ENCODE measurements around the gene TLCD3B.
A peak's percentile ranks its signal among the peaks of the same experiment; 100 is the strongest.

TLCD3B gene, protein sequence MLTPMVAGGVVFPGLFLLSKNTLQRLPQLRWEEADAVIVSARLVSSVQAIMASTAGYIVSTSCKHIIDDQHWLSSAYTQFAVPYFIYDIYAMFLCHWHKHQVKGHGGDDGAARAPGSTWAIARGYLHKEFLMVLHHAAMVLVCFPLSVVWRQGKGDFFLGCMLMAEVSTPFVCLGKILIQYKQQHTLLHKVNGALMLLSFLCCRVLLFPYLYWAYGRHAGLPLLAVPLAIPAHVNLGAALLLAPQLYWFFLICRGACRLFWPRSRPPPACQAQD

DNA sequence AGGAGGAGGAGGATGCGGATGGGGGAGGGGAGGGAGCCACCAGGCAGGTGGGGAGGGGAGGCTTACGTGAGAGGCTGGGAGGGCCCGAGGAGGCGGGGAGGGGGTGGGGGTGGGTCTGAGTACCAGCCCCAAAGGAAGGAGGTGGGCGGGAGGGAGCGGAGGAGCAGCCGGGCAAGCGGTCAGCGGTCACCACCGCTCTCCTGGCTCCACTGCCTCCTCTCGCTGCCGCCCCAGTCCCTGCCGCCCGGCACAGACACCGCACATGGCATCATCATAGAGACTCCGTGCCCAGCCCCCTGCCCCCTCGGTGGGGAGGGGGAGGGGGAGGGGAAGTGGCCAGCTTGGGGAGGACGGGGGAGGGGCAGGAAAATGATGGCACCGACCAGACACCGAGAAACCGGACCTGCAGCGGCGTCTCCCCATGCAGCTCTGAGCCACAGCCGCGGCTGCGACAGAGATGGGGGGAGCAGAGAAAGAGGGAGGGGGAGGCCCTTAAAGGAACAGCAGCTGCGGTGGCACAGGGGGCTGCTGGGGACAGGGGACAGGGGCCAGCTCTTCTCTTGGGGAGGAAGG lies at the start of gene TLCD3B:
TSS of gene TLCD3B (minus strand) at position 431 of the 573 bp plus-strand sequence. CDS start 744 bp downstream, outside the sequence.
- DNase-seq, result peak; percentile 77

DNA sequence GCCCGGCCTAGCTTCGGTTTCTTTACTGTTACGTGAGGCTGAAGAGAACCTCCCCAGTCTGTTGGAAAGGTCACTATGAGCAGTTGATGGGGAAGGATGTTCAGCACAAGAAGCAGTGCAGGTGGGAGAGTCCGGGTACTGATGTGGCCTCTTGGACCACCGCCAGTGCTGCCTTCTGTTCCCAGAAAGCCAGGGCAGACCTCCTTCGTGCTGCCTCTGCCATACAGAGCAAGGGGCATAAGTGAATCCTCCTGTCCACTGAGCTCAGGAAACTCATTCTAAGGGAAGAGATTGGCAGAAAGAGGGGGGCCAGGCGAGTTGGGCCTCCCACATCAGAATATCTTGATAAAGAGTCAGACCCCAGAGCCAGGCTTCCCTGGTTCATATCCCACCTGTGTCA lies 48.4 kb upstream of the TLCD3B start:
- no peak for DNase-seq

DNA sequence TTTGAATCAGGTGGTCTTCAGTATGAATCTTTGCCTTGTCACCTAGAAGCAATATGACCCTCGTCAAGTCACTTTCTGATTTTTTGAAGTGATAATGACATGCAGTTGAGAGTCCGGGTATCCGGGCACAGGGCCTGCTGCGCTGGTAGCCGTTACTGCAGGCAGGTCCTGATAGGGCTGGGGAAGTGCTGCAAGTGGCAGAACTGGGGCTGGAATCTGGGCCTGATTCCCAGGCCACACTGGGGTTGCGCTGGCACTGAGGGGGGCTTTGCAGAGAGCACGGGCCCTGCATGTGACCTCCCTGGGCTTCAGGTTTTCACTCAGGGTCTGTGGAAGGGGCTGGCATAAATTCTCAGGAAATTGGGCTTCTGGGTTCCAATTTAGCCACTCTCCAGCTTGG lies 47.7 kb upstream of the TLCD3B start:
- DNase-seq, result no peak

DNA sequence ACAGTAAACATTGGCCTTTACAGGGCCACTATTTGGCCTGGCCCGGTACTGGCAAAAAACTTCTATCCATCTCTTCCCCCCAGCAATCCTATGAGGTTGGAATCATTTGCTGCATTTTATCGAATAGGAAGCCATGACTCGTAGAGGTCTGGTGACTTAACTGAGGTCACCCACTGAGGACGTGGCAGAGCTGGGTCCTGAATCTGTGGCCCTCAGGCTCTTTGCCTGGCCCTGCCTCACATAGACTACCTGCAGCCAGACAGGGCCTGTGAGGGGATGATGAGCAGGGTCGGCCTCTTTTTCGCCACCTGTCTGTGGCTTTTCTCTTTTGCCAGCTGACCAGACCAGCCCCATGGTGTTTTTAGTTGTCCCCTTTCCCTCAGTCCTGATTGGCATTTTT lies 46.6 kb upstream of the TLCD3B start:
- DNase-seq, result no peak

DNA sequence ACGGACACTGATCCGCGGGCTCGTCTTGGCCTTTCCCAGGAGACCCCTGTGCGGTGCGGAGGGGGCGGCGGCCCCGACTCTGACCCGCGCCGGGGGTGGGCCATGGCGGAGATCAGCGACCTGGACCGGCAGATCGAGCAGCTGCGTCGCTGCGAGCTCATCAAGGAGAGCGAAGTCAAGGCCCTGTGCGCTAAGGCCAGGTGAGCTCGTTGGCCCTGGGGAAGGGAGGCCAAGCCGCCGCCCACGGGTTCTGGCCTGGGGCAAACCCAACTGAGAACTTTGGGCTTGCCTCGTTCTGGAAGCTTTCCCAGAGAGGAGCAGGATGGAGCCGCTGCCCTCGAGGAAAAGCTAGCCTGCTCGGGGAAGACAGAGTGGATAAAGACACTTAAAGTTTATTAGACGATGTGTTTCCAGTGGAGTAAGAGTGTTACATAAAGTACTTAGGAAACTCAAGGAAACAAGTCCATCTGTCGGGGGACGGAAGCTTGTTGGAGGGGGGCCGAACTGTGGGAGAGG lies 45.3 kb upstream of the TLCD3B start:
- no peak for DNase-seq

DNA sequence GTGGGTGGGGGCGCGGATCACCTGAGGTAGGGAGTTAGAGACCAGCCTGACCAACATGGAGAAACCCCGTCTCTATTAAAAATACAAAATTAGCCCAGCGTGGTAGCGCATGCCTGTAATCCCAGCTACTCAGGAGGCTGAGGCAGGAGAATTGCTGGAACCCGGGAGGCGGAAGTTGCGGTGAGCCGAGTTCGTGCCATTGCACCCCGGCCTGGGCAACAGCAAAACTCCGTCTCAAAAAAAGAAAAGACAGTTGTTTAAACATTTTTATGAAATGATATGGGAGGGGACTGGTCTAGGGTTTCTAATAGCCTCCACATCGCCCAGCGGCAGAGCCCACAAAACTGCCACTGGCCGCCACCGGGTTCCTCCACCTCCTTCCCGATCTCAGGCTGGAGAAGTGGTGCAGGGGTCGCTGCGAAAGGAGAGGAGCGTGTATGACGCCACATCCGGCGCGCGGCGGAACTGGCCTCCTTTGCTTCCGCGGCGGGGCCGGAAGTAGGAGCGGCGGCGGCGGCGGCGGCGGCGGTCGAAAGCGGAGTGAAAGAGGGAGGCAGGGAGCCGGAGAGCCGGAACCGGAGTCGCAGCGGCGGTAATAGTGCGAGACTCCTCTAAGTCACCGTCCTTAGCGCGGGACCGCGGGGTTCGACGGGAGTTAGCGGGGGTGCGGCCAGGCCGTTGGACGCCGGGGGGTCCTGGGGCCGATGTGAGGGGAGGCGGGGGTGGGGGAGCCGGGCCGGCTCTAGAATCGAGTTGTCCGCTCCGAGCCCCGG lies 44.6 kb upstream of the TLCD3B start, which contains the start of gene PPP4C:
TSS of gene PPP4C (plus strand) at position 492 of the 773 bp plus-strand sequence. CDS start 384 bp downstream, outside the sequence.
- DNase-seq, result peak; percentile 94

DNA sequence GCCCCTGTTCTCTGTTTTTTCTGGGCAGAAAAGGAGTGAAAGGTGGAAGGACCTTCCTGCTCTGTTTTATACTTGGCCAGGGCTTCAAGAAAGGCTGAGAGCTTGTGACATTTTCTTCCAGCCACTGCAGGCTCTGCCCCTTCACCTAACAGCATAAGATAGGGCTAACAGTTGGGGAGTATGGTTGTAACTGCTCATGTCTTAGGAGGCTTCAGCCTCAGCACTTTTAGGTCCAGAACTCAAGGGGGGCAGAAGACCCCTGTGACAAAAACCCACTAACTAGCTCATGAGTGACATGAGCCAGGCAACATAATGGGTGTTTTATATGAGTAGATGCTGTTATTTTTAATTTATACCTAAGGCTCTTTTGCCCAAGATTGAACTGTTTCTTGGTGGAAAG lies 39.4 kb upstream of the TLCD3B start:
- no peak for DNase-seq

DNA sequence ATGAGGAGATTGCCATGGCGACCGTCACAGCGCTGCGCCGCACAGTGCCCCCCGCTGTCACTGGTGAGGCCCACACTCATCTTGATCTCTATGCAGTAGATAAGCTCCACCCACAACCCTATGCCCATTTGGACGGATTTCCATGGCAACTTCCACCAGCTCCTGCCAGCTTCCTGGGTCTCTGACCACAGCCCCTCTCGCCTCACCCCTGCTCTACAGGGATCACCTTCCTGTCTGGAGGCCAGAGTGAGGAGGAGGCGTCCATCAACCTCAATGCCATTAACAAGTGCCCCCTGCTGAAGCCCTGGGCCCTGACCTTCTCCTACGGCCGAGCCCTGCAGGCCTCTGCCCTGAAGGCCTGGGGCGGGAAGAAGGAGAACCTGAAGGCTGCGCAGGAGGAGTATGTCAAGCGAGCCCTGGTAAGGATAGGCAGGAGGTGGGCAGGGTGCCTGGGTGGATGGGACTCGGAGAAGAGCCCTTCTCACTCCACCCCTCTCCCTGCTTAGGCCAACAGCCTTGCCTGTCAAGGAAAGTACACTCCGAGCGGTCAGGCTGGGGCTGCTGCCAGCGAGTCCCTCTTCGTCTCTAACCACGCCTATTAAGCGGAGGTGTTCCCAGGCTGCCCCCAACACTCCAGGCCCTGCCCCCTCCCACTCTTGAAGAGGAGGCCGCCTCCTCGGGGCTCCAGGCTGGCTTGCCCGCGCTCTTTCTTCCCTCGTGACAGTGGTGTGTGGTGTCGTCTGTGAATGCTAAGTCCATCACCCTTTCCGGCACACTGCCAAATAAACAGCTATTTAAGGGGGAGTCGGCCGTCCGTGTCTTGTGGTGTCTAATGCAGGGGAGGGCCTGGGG lies 38.8 kb upstream of the TLCD3B start:
- DNase-seq, result no peak

DNA sequence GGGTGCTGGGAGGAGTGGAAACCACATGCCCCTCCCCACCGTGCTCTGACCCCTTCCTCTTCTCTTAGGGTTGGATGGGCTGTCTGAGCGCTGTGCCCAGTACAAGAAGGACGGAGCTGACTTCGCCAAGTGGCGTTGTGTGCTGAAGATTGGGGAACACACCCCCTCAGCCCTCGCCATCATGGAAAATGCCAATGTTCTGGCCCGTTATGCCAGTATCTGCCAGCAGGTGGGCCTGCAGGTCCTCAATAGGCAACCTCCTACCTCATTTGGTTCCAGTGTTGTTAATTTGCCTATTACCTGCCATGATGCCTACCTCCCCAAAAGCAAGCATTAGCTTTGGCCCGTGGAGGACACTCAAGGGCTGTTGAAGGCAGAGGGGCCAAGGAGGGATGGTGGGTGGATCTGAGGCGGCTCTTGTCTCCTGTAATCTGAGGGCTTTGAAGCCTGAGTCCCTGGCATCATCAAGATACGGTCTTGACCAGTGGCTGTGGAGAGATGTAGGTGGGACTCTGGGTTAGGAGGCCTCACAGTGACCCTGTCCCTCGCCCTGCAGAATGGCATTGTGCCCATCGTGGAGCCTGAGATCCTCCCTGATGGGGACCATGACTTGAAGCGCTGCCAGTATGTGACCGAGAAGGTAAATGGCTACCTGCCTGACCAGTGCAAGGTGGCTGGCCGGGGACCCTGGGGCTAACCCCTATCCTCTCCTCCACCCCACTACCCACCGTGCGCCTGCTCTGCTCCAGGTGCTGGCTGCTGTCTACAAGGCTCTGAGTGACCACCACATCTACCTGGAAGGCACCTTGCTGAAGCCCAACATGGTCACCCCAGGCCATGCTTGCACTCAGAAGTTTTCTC lies 37.9 kb upstream of the TLCD3B start:
- peak; percentile 40 for DNase-seq

DNA sequence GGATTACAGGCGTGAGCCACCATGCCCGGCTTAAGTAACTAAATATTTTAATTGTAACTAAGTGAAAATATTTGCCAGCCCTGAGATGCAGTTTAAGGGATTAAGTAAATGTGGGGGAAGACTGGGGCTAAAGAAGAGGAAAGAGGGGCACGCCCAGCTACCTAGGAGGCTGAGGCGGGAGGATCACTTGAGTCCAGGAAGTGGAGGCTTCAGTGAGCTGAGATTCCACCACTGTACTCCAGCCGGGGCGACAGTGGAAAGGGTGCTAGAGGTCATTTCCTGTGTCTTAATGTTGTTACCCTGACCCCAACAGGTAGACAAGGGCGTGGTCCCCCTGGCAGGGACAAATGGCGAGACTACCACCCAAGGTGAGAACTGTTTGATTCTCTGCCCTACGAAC lies 37.3 kb upstream of the TLCD3B start:
- DNase-seq, result no peak

DNA sequence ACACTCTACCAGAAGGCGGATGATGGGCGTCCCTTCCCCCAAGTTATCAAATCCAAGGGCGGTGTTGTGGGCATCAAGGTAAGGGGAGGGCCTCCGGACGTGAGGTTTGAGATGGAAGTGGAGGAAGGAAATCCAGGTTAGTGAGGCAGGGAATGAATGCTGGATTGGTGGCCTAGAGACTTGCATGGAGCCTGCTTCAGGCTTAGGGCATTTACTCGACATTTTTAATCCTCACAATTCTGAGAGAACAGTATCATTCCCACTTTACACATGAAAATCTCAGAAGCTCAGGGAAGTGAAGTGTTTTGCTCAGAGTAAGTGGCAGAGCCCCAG lies 36.5 kb upstream of the TLCD3B start:
- DNase-seq, result no peak

DNA sequence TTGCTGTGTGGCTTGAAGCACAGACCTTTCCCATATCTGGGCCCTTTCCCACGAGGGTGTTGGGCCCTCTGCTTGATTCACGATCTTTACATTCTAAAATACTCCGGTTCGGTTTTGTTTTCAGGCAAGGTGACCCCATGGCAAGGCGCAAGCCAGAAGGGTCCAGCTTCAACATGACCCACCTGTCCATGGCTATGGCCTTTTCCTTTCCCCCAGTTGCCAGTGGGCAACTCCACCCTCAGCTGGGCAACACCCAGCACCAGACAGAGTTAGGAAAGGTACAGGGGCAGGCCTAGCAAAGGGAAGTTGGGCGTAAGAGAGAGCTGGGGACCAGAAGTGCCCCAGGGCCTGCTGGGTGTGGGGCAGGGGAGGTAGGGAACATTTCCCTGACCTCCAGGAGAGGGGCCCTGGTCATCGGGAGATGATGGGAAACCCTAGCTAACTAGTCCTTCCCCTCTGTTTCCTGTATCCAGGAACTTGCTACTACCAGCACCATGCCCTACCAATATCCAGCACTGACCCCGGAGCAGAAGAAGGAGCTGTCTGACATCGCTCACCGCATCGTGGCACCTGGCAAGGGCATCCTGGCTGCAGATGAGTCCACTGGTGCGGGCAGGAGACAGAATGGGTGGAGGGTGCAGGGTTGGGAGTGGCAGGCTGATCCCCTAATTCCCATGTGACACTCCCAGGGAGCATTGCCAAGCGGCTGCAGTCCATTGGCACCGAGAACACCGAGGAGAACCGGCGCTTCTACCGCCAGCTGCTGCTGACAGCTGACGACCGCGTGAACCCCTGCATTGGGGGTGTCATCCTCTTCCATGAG lies 35.9 kb upstream of the TLCD3B start:
- no peak for DNase-seq

DNA sequence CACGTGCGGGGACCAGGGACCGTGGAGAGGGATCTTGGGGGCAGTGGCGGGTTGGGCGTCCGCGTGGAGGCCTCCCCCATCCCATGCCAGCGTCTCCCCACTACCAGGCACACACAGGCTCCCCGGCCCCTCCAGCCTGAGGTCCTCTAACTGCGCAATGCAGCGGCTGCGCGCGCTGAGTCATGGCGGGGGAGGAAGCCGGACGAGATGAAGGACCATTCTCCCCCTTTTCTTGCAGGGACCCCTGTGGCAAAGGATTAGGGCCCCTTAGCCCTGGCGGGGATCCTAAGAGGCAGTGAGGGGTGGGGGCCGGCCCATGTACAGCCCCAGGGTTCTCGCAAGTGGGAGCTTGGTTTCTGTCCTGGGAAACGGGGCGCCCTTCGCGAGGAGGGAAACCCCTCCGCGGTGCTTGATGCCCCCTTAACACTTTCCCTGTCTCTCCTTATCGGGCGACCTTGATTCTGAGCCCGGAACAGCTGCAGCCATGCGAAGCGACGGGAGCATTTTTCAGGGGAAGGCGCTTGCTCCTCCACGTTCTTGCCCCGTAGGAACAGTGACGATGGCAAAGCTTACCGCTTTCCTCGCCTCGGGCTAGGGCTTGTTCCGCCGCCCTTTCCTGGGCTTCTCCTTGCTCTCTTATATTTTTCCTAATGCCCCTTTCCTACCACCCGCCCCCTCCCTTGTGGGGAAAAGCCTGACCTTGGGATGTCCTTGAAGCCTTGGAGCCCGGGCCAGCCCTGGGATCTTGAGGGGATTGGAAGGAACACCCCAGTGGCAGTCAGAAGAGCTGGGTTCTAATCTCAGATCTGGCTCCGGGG lies 35.1 kb upstream of the TLCD3B start:
- DNase-seq, result peak; percentile 54

DNA sequence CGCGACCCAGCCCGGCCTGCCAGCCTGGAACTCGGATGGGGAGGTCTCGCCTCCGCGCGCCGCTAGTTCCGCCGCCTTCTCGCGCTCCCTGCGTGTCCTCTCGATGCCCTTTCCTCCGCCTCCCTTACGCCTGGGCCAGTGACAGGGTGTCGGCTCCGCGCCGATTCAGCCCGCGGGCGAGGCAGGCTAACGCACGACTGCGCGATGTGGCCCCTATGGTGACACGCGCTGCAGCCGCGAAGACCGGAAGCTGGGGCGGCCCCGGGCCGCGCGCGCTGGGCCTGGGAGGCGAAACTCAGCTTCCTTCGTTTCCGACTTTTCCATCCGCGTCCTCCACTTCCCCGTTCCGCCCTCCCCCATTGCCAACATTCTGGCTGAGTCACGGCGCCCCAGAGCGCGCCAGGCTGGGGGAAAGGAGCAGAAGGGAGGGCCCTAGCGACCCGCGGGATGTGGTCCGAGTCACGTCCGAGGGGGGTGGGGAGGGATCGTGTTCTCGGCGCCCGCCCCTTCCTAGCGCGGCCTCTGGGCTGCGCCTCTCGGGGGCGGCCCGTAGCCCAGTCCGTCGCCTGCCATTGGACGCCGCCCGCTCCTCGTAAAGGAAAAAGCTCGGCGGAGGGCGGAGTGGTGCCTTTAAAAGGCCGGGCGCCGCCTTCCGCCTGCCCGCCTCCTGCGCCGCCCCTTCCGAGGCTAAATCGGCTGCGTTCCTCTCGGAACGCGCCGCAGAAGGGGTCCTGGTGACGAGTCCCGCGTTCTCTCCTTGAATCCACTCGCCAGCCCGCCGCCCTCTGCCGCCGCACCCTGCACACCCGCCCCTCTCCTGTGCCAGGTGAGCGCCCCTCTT lies 34.3 kb upstream of the TLCD3B start, which contains the start of gene ALDOA:
TSS of gene ALDOA (plus strand) at position 659 of the 841 bp plus-strand sequence. CDS start 1,138 bp downstream, outside the sequence.
- DNase-seq, result peak; percentile 99

DNA sequence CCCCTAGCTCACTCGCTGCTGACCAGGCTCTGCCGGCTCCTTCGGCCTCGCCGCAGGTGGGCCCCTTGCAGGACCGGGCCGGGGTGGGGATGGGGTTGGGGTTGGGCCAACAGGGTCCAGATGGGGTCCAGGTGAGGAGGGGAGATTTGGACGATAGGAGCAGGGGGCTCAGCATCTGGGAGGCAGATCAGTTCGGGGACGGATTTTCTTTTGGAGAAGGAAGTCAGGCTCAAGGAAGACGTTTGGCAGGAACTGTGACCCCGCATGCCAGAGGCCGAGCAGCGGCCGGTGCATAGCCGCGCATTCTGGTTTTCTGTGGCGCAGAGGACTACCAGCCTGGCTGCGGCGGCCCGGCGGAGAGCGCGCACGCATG lies 33.6 kb upstream of the TLCD3B start:
- DNase-seq, result no peak

DNA sequence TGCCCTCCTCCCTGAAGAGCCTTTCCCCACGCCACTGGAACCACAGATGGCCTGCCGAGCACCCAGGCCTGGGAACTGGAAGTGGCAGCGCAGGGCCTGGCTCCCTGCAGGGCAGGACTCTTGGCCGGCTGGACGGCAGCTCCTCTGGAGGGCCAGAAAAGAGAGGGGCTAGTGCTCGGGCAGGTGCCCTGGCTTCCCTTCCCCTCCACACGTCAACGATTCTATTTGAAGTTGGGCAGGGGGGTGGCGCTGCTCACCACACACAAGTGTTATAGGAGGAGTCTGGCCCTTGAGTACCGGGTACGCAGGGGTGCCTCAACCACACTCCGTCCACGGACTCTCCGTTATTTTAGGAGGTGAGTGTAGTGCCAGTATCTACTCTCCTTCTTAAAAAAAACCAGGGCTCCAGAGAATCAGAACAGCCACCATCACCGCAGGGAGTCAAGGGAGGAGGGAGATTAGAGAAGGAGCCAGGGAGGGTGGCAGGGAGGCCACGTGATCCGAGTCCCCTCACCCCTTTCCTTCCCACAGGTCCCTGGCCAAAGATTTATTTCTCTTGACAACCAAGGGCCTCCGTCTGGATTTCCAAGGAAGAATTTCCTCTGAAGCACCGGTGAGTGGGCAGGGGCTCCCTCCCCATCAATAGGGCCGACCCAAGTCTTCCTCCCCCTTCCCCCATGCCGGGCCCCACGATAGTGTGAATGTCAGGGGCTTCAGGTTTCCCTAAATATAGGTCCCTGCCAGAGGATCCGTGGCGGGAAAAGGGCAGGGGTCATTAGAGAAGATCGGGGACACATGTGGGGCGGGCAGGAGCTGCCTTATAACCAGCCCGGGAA lies 33.0 kb upstream of the TLCD3B start:
- peak; percentile 94 for DNase-seq

DNA sequence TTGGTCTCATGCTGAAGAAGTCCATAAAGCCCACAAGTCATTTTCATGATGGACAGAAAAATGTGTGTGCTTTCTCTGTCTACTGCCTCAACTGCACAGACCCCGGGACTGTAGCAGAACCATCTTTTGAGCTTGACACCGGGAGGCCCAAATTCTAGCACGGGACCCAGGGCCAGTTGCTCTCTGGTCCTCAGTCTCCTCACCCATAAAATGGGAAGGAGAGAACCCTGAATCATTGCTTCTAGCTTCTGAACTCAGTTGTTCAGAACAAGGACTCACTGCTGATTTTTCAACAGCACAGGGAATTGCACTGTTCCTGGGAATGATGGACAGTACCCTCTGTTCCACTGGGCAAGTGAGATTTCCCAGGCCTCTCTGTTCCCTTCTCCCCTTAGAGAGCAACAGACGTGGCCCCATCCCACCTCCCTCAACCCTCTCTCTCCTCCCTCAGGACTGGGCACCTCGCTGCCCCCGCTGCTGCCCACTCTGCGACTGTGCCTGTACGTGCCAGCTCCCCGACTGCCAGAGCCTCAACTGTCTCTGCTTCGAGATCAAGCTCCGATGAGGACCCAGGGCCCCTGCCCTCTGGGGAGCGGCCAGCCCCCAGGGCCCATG lies 32.3 kb upstream of the TLCD3B start:
- DNase-seq, result no peak

Data from NCI-H69 (cell line).